ENCODE measurements around the gene MAP2K4. TPM values are rescaled to one million over a fixed set of nuclear protein-coding genes. Genes with fewer than 3 reads are reported as not detected.

MAP2K4 gene
- total RNA-seq, 2 experiments from 2014 or later: 12.3 to 29.1 TPM

DNA sequence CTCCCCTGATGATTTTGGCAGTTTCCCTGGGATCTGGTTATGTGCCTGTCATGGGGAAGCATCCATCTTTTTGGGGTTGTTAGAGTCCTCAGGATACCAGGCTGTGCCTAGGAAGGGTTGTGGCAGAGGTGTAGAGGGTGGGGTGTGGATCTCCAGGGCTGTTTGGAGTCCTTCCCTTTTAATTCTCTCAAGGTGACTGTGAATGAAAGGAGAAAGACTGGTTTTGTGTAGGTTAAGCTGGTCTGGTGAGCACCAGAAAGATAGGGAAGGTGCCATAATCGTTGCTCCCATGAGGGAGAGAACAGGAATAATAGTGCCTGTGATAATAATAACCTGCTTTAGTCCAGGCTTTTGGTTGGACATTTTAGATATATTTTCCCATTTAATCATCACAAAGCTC is 7.0 kb downstream of the MAP2K4 start:
- intact Hi-C loops (cut with micrococcal nuclease; ENCODE audit: unreplicated experiment): no loop called here
- peaks cover 37% of the 10 kb centered on the region; the same call in 1 of the 2 replicates for H4K20me1 ChIP-seq (ENCODE audit: insufficient read depth, low read length)
- H2AFZ ChIP-seq (ENCODE audit: low read length): no peak overlapping the region
- peaks cover under 1% of the 10 kb centered on the region for H3K4me1 ChIP-seq (ENCODE audit: insufficient read depth, low read length, poor library complexity, severe bottlenecking)
- TF ChIP-seq, protein P1, sequence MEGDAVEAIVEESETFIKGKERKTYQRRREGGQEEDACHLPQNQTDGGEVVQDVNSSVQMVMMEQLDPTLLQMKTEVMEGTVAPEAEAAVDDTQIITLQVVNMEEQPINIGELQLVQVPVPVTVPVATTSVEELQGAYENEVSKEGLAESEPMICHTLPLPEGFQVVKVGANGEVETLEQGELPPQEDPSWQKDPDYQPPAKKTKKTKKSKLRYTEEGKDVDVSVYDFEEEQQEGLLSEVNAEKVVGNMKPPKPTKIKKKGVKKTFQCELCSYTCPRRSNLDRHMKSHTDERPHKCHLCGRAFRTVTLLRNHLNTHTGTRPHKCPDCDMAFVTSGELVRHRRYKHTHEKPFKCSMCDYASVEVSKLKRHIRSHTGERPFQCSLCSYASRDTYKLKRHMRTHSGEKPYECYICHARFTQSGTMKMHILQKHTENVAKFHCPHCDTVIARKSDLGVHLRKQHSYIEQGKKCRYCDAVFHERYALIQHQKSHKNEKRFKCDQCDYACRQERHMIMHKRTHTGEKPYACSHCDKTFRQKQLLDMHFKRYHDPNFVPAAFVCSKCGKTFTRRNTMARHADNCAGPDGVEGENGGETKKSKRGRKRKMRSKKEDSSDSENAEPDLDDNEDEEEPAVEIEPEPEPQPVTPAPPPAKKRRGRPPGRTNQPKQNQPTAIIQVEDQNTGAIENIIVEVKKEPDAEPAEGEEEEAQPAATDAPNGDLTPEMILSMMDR (conservative IDR thresholded peaks at IDR 0.05; ENCODE audit: low read length): no peak
- no peak for TF ChIP-seq EZH2phosphoT487 (IDR thresholded peaks at IDR 0.05; ENCODE audit: borderline replicate concordance, low read depth, low read length)
- no peak overlapping the region for H3K27ac ChIP-seq (ENCODE audit: low read depth, low read length, poor library complexity, severe bottlenecking)
- DNase-seq (ENCODE audit: low spot score): no peak
- ChIA-PET POLR2A (interaction anchor here (0.6 to 1.7 kb wide), 2 partner anchors 31 to 209 kb away, joined by 5 to 8 read pairs; partner anchors contain the start of gene ZNF18), CTCF (ENCODE audit: unreplicated experiment) (no interaction called here)
- no peak overlapping the region for H3K4me3 ChIP-seq (ENCODE audit: low read depth, low read length, poor library complexity, severe bottlenecking)
- no TSS peak for BruUV-seq (replicated peaks)
- no peak overlapping the region for H3K4me2 ChIP-seq (ENCODE audit: low read length)
- H3K9me3 ChIP-seq (ENCODE audit: low read length): no peaks in the 10 kb centered on the region
- peaks cover 45% of the 10 kb centered on the region; the same call in 1 of the 2 replicates for H3K79me2 ChIP-seq (ENCODE audit: insufficient read depth, low read depth, low read length)
- H3K9me2 ChIP-seq (ENCODE audit: insufficient read depth, low read length): no peaks in the 10 kb centered on the region
- no peaks in the 10 kb centered on the region for H3K36me3 ChIP-seq (ENCODE audit: insufficient read depth, low read length)

DNA sequence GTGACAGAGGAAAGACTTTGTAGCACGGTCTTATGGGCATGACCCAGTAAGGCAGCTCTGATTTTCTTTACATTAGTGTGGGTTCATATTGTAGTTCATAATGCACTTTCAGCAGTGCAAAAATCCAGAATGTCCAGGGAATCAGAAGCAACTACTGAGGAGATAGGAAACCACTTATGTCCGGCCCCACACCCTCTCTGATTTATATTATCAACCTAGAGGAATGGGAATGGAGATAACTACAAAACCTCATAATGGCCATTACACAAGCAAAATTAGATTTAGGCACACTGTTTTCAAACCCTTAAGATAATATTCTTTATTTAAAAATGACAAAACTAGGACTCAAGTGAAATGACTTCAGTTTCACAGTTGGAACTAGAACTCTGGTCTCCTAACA is 7.9 kb downstream of the MAP2K4 start:
- H3K36me3 ChIP-seq (ENCODE audit: insufficient read depth, low read length): no peaks in the 10 kb centered on the region
- no peaks in the 10 kb centered on the region for H3K4me1 ChIP-seq (ENCODE audit: insufficient read depth, low read length, poor library complexity, severe bottlenecking)
- TF ChIP-seq, protein P1 (conservative IDR thresholded peaks at IDR 0.05; ENCODE audit: low read length): no peak
- no peak for TF ChIP-seq EZH2phosphoT487 (IDR thresholded peaks at IDR 0.05; ENCODE audit: borderline replicate concordance, low read depth, low read length)
- BruUV-seq (replicated peaks): no TSS peak
- no peaks in the 10 kb centered on the region for H3K9me2 ChIP-seq (ENCODE audit: insufficient read depth, low read length)
- no peak overlapping the region for H3K27ac ChIP-seq (ENCODE audit: low read depth, low read length, poor library complexity, severe bottlenecking)
- peaks cover 46% of the 10 kb centered on the region; the same call in 1 of the 2 replicates for H3K79me2 ChIP-seq (ENCODE audit: insufficient read depth, low read depth, low read length)
- ChIA-PET POLR2A (no interaction called here), CTCF (ENCODE audit: unreplicated experiment) (no interaction called here)
- no peak for DNase-seq (ENCODE audit: low spot score)
- H3K9me3 ChIP-seq (ENCODE audit: low read length): no peaks in the 10 kb centered on the region
- H2AFZ ChIP-seq (ENCODE audit: low read length): no peak overlapping the region
- H4K20me1 ChIP-seq (ENCODE audit: insufficient read depth, low read length): peaks cover 34% of the 10 kb centered on the region; the same call in 1 of the 2 replicates
- no peak overlapping the region for H3K4me3 ChIP-seq (ENCODE audit: low read depth, low read length, poor library complexity, severe bottlenecking)
- intact Hi-C loops (cut with micrococcal nuclease; ENCODE audit: unreplicated experiment): no loop called here
- H3K4me2 ChIP-seq (ENCODE audit: low read length): no peak overlapping the region

DNA sequence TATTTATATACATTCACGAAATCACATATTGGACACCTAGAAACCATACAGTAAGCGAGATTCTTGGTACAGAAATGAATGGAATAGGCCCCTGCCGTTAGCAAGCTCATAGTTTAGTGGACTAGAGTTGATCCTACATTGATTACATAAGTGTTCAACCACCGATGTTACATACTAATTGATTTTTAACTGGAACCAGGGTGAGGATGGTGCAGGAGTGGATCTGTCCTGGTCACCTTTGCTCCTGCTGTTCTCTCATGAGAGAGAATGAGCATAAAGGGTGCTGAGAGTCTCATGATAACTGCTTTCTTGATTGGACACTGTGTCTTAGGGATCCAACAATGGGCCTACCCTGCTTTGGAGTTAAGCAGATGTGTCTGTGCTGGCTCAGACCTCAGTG is 13.9 kb downstream of the MAP2K4 start:
- ChIA-PET POLR2A (interaction anchor here (1.4 to 1.9 kb wide), 2 partner anchors 10 to 12 kb away, joined by 4 to 7 read pairs; no protein-coding TSS in a partner anchor), CTCF (ENCODE audit: unreplicated experiment) (no interaction called here)
- no TSS peak for BruUV-seq (replicated peaks)
- peaks cover 25% of the 10 kb centered on the region; the same call in 1 of the 2 replicates for H3K79me2 ChIP-seq (ENCODE audit: insufficient read depth, low read depth, low read length)
- H3K4me3 ChIP-seq (ENCODE audit: low read depth, low read length, poor library complexity, severe bottlenecking): no peak overlapping the region
- no peaks in the 10 kb centered on the region for H3K9me2 ChIP-seq (ENCODE audit: insufficient read depth, low read length)
- TF ChIP-seq, protein P1 (conservative IDR thresholded peaks at IDR 0.05; ENCODE audit: low read length): no peak
- no peak for TF ChIP-seq EZH2phosphoT487 (IDR thresholded peaks at IDR 0.05; ENCODE audit: borderline replicate concordance, low read depth, low read length)
- H3K36me3 ChIP-seq (ENCODE audit: insufficient read depth, low read length): peaks cover 7% of the 10 kb centered on the region; the same call in 1 of the 2 replicates
- peaks cover 21% of the 10 kb centered on the region for H4K20me1 ChIP-seq (ENCODE audit: insufficient read depth, low read length)
- no peak overlapping the region for H3K27ac ChIP-seq (ENCODE audit: low read depth, low read length, poor library complexity, severe bottlenecking)
- H3K4me2 ChIP-seq (ENCODE audit: low read length): no peak overlapping the region
- no peak overlapping the region for H2AFZ ChIP-seq (ENCODE audit: low read length)
- H3K9me3 ChIP-seq (ENCODE audit: low read length): no peaks in the 10 kb centered on the region
- intact Hi-C loops (cut with micrococcal nuclease; ENCODE audit: unreplicated experiment): no loop called here
- no peaks in the 10 kb centered on the region for H3K4me1 ChIP-seq (ENCODE audit: insufficient read depth, low read length, poor library complexity, severe bottlenecking)
- no peak for DNase-seq (ENCODE audit: low spot score)
